ENCODE measurements around the gene LAD1.

DNA sequence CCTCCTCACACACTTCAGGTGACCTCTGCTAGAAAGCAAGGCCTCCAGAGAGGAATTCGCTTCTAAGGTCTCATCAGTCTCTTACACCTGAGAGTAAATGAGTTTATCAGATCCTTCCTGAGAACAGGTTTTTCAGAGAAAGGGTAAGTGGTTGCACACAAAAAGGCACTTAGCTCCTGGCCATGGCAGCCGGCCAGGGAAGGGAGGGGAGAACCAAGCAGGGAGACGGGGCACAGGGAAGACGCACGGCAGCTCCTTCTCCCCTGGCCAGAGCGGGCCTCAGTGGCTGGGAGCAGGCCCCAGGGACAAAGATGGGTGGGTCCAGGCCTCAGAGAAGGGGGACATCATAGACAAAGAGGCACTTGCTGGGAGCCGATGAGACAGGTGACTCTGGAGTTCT lies 18.0 kb downstream of the LAD1 start:
- TF ChIP-seq FOXM1 (IDR thresholded peaks at IDR 0.05; ENCODE audit: borderline replicate concordance) (no peak), FOXK2 (IDR thresholded peaks at IDR 0.05) (no peak), CTBP1 (IDR thresholded peaks at IDR 0.05; ENCODE audit: borderline replicate concordance) (no peak), NFRKB (IDR thresholded peaks at IDR 0.05) (no peak), SUZ12 (IDR thresholded peaks at IDR 0.05) (no peak), TARDBP (IDR thresholded peaks at IDR 0.05) (no peak), ELF4 (IDR thresholded peaks at IDR 0.05) (no peak), BHLHE40 (IDR thresholded peaks at IDR 0.05; ENCODE audit: borderline replicate concordance) (no peak), ZNF384 (IDR thresholded peaks at IDR 0.05) (no peak), SP1 (IDR thresholded peaks at IDR 0.05) (no peak)
- TF ChIP-seq, protein P1, sequence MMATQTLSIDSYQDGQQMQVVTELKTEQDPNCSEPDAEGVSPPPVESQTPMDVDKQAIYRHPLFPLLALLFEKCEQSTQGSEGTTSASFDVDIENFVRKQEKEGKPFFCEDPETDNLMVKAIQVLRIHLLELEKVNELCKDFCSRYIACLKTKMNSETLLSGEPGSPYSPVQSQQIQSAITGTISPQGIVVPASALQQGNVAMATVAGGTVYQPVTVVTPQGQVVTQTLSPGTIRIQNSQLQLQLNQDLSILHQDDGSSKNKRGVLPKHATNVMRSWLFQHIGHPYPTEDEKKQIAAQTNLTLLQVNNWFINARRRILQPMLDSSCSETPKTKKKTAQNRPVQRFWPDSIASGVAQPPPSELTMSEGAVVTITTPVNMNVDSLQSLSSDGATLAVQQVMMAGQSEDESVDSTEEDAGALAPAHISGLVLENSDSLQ (IDR thresholded peaks at IDR 0.05) = no peak

All from HEK293T (cell line).